ENCODE measurements around the gene ASCC3. TPM values are rescaled to one million over a fixed set of nuclear protein-coding genes. Genes with fewer than 3 reads are reported as not detected.
A peak's percentile ranks its signal among the peaks of the same experiment; 100 is the strongest.

Gene ASCC3
- total and polyA plus RNA-seq, 12 donors = 3.1 to 46.2 (median 32.4) TPM

- no peaks in the 10 kb centered on the region for H3K27me3 ChIP-seq
- 93 to 95% (median 94%) methylated on average over 12 to 13 of the region's 13 CpGs for WGBS, 4 donors
- no peak for DNase-seq
- no peaks in the 10 kb centered on the region for H3K4me1 ChIP-seq (replicated peaks in 1 of 2)
- TF ChIP-seq, protein P1, sequence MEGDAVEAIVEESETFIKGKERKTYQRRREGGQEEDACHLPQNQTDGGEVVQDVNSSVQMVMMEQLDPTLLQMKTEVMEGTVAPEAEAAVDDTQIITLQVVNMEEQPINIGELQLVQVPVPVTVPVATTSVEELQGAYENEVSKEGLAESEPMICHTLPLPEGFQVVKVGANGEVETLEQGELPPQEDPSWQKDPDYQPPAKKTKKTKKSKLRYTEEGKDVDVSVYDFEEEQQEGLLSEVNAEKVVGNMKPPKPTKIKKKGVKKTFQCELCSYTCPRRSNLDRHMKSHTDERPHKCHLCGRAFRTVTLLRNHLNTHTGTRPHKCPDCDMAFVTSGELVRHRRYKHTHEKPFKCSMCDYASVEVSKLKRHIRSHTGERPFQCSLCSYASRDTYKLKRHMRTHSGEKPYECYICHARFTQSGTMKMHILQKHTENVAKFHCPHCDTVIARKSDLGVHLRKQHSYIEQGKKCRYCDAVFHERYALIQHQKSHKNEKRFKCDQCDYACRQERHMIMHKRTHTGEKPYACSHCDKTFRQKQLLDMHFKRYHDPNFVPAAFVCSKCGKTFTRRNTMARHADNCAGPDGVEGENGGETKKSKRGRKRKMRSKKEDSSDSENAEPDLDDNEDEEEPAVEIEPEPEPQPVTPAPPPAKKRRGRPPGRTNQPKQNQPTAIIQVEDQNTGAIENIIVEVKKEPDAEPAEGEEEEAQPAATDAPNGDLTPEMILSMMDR (IDR thresholded peaks at IDR 0.05) = no peak
- no peak for TF ChIP-seq POLR2A (IDR thresholded peaks at IDR 0.05)
- H3K27ac ChIP-seq = no peak overlapping the region
- H3K36me3 ChIP-seq (replicated peaks in 1 of 2) = no peaks in the 10 kb centered on the region
- H3K4me3 ChIP-seq = no peak overlapping the region
- intact Hi-C loops (cut with DNase I) = no loop called here
- no peaks in the 10 kb centered on the region for H3K9me3 ChIP-seq (replicated peaks in 1 of 3)
Measured at GRCh38 chr6:100889351-100889750, 8.2 kb upstream of the ASCC3 start.

DNA sequence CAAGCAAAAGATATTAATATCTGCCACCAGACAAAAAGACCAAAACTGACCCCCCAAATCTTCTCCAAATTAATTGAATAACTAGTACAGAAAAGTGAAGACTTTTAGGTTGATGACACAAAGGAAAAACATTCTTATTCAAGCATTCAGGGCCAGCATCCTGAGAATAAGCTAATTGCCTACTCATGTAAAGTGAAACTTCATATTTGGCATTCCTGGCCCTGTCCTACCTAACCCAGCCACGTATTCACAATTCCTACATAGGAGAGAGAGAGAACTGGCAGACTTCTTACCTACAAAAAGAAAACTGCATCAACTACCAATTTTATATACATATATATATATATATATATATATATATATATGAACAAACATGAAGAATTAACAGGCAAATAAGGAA lies 4.9 kb upstream of the ASCC3 start:
- Histone ChIP-seq H3K36me3 (replicated peaks in 1 of 2) (no peaks in the 10 kb centered on the region), H3K4me1 (replicated peaks in 1 of 2) (peaks cover 0 to 6% of the 10 kb centered on the region in 2 donors), H3K4me3 (no peak overlapping the region), H3K27ac (no peak overlapping the region), H3K27me3 (no peaks in the 10 kb centered on the region), H3K9me3 (replicated peaks in 1 of 3) (no peaks in the 10 kb centered on the region)
- TF ChIP-seq, protein P1 (IDR thresholded peaks at IDR 0.05) = no peak
- no peak for TF ChIP-seq POLR2A (IDR thresholded peaks at IDR 0.05)
- 52 to 74% (median 70%) methylated on average over 1 of the region's 1 CpG for WGBS, 4 donors
- intact Hi-C loops (cut with DNase I) = no loop called here
- no peak for DNase-seq

DNA sequence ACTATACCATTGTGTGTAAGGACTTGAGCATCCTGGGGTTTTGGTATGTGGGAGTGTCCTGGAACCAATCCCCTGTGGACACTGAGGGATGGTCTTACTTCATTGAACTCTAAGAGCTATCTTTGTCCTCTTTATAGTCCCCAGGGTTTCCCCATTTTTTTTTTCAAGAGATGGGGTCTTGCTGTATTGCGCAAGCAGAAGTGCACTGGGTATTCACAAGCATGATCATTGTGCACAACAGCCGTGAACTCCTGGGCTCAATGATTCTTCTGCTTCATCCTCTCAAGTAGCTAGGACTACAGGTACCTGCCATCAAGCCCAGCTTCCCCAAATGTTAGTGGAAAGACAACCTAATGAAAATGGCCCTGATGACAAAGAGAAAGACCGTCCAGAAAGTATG lies 2.2 kb upstream of the ASCC3 start:
- no peaks in the 10 kb centered on the region for H3K27me3 ChIP-seq
- H3K4me1 ChIP-seq (replicated peaks in 1 of 2) = peaks cover 5 to 19% of the 10 kb centered on the region in 2 donors
- intact Hi-C loops (cut with DNase I) = no loop called here
- DNase-seq = no peak
- WGBS, 4 donors = 92 to 99% (median 98%) methylated on average over 3 of the region's 3 CpGs
- no peaks in the 10 kb centered on the region for H3K36me3 ChIP-seq (replicated peaks in 1 of 2)
- no peak overlapping the region for H3K27ac ChIP-seq
- H3K4me3 ChIP-seq = no peak overlapping the region
- no peak for TF ChIP-seq POLR2A (IDR thresholded peaks at IDR 0.05)
- TF ChIP-seq, protein P1 (IDR thresholded peaks at IDR 0.05) = no peak
- H3K9me3 ChIP-seq (replicated peaks in 1 of 3) = no peaks in the 10 kb centered on the region

GRCh38 chr6:100881707-100882040 lies 545 bp upstream of the ASCC3 start:
- intact Hi-C loops (cut with DNase I) = no loop called here
- Histone ChIP-seq H3K4me1 (replicated peaks in 1 of 2) (peaks cover 5 to 19% of the 10 kb centered on the region in 2 donors), H3K27ac (peak overlapping the region in 4 of 5 donors; percentile 89 to 95 (median 92)), H3K4me3 (peak overlapping the region in 3 of 4 donors; percentile 68 to 89 (median 79)), H3K36me3 (replicated peaks in 1 of 2) (no peaks in the 10 kb centered on the region), H3K9me3 (replicated peaks in 1 of 3) (no peaks in the 10 kb centered on the region), H3K27me3 (no peaks in the 10 kb centered on the region)
- DNase-seq = no peak
- 5 to 10% (median 7%) methylated on average over 6 of the region's 6 CpGs for WGBS, 4 donors
- TF ChIP-seq, protein P1 (IDR thresholded peaks at IDR 0.05) = no peak
- no peak for TF ChIP-seq POLR2A (IDR thresholded peaks at IDR 0.05)

Data from adrenal gland (tissue), 12 donors.